ENCODE measurements around the gene BBOX1.

GRCh38 chr11:27022659-27023251 lies 17.9 kb upstream of the BBOX1 start:
- no peak for TF ChIP-seq SMC3 (conservative IDR thresholded peaks at IDR 0.05; ENCODE audit: poor library complexity)
- no peak for TF ChIP-seq CTCF (IDR thresholded peaks at IDR 0.05; ENCODE audit: poor library complexity, severe bottlenecking)
- TF ChIP-seq MXI1 (conservative IDR thresholded peaks at IDR 0.05; ENCODE audit: poor library complexity, severe bottlenecking) = no peak
- TF ChIP-seq EZH2 (IDR thresholded peaks at IDR 0.05; ENCODE audit: borderline replicate concordance, insufficient read depth, low read length, poor library complexity, severe bottlenecking) = no peak

Measured in neural cell (in vitro differentiated cells).